Measurements from ENCODE around the gene DAZAP1.

The DAZAP1 gene

GRCh38 chr19:1406774-1407527 lies 435 bp upstream of the DAZAP1 start:
- peak; percentile 100 for DNase-seq (ENCODE audit: low spot score)
- TF ChIP-seq, protein P1, sequence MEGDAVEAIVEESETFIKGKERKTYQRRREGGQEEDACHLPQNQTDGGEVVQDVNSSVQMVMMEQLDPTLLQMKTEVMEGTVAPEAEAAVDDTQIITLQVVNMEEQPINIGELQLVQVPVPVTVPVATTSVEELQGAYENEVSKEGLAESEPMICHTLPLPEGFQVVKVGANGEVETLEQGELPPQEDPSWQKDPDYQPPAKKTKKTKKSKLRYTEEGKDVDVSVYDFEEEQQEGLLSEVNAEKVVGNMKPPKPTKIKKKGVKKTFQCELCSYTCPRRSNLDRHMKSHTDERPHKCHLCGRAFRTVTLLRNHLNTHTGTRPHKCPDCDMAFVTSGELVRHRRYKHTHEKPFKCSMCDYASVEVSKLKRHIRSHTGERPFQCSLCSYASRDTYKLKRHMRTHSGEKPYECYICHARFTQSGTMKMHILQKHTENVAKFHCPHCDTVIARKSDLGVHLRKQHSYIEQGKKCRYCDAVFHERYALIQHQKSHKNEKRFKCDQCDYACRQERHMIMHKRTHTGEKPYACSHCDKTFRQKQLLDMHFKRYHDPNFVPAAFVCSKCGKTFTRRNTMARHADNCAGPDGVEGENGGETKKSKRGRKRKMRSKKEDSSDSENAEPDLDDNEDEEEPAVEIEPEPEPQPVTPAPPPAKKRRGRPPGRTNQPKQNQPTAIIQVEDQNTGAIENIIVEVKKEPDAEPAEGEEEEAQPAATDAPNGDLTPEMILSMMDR (IDR thresholded peaks at IDR 0.05; ENCODE audit: extremely low read depth, insufficient read depth, missing control alignments): peak; percentile 47
- in situ Hi-C loops (cut with MboI; ENCODE audit: low pct_unique_long_range_greater_than_20kb, low sequenced_read_pairs, unreplicated experiment): no loop called here

DNA sequence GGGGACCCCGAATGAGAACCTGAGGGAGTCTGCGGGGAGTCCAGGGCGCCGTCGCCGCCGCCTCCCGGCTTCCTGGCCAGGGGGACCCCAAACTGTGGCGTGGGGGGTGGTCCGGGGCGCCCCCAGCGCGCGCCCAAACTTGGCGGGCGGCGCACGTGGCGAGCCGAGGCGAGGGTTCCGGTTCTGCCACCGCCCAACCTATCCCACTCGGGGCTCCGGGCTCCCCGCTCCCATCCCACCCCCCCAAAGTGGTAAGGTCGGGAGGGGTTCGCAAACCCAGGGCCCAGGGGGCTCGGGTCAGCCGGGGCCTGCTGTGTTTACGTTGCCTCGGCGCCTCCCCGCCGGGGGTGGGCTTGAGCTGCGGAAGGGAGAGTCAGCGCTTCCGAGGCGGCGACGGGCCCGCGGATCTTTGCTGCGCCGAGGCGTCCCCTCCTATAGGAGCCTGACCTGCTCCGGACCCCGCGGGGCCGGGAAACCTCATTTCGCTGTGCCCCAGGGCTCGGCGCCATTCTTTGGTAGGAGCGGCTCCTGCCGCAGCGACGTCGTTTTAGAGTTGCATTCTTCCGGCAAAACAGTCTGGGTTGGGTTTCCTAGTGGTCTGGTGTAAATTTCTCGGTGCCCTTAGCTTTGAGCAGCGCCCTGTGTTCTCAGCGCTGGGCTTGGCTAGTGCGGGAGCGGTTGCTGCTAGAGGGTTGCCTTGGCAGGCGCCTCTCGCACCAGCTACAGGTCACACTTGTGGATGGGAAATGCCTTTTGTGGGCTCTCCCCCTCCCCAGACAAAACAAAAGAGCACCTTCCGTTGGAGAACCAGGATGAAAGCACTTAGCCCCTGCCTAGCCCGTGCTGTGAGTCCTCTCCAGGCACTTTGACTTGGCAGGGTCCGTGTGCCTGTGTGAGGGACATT lies 1.2 kb downstream of the DAZAP1 start:
- TF ChIP-seq, protein P1 (IDR thresholded peaks at IDR 0.05; ENCODE audit: extremely low read depth, insufficient read depth, missing control alignments): no peak
- DNase-seq (ENCODE audit: low spot score): peak; percentile 72
- in situ Hi-C loops (cut with MboI; ENCODE audit: low pct_unique_long_range_greater_than_20kb, low sequenced_read_pairs, unreplicated experiment): no loop called here

DNA sequence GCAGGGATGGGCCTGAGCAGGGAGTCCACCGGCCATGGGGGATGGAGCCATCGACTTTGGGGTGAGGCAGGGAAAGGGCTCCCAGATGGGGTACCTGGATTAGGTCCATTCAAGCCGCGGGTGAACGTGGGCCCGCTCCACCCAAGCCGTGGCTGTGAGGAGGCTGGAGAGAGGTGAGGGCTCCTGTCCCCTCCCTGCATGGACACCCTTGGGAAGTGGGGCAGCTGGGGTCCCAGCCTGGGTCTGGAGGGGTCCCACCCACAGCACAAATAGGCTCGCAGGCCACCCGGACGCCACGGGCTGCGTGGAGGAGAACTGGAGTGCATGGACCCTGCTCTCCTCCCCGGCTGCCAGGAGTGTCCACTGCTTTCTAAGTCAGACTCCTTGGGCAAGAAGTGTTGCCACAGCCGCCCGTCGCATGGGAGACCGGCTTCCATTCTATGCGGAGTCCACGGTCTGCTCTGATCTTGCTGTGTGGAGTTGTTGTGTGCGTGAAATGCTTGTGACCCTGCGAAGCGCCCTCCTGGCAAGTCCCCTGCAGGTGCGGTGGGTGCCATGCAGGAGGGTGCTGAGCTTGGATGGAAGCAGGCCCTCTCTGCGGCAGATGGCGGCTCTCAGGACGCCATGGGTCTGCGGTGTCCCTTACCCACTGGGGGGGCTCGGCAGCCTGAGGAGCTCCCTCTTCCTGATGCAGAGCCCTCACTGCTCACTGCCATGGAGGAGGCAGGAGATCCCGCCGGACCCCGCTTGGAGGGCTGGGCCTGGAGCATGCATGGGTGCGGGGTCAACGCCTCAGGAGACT lies 2.0 kb downstream of the DAZAP1 start:
- TF ChIP-seq, protein P1 (IDR thresholded peaks at IDR 0.05; ENCODE audit: extremely low read depth, insufficient read depth, missing control alignments): no peak
- in situ Hi-C loops (cut with MboI; ENCODE audit: low pct_unique_long_range_greater_than_20kb, low sequenced_read_pairs, unreplicated experiment): no loop called here
- no peak for DNase-seq (ENCODE audit: low spot score)

- no peak for DNase-seq (ENCODE audit: low spot score)
- in situ Hi-C loops (cut with MboI; ENCODE audit: low pct_unique_long_range_greater_than_20kb, low sequenced_read_pairs, unreplicated experiment): no loop called here
Observed at GRCh38 chr19:1410136-1410786, 2.9 kb downstream of the DAZAP1 start.

GRCh38 chr19:1410789-1411188 lies 3.4 kb downstream of the DAZAP1 start:
- TF ChIP-seq, protein P1 (IDR thresholded peaks at IDR 0.05; ENCODE audit: extremely low read depth, insufficient read depth, missing control alignments): no peak
- no peak for DNase-seq (ENCODE audit: low spot score)
- in situ Hi-C loops (cut with MboI; ENCODE audit: low pct_unique_long_range_greater_than_20kb, low sequenced_read_pairs, unreplicated experiment): no loop called here

More at GRCh38 chr19:1410136-1410786, 2.9 kb downstream of the DAZAP1 start:
- TF ChIP-seq, protein P1 (IDR thresholded peaks at IDR 0.05; ENCODE audit: extremely low read depth, insufficient read depth, missing control alignments): no peak

Data from GM13977 (cell line).